Trophoblast cell (in vitro differentiated cells and primary cell): ENCODE data around the gene APBA3.
A peak's percentile ranks its signal among the peaks of the same experiment; 100 is the strongest.

ENCODE experiments used
- DNase-seq, 2 donors: peaks; one replicate each; pipeline ENCODE4 v3.0.0-alpha.2; 2016
- H2AFZ ChIP-seq: 2 replicates; pipeline ENCODE4 v1.6.1; 2013; ENCODE audit warnings: low read length, moderate library complexity, mild to moderate bottlenecking; ENCODE audit not compliant: insufficient read depth, poor library complexity
- H2AK5ac ChIP-seq: 2 replicates; pipeline ENCODE4 v1.6.1; 2013; ENCODE audit warnings: mild to moderate bottlenecking, low read length
- H2BK120ac ChIP-seq: 2 replicates; pipeline ENCODE4 v1.6.1; 2013; ENCODE audit warnings: low read length, mild to moderate bottlenecking, moderate library complexity; ENCODE audit not compliant: insufficient read depth, poor library complexity
- H2BK12ac ChIP-seq: 2 replicates; pipeline ENCODE4 v1.6.1; 2013; ENCODE audit warnings: mild to moderate bottlenecking, low read length, moderate library complexity
- H2BK5ac ChIP-seq: 2 replicates; pipeline ENCODE4 v1.6.1; 2013; ENCODE audit warnings: low read length, low read depth, moderate library complexity, mild to moderate bottlenecking; ENCODE audit not compliant: poor library complexity
- H3K14ac ChIP-seq: 2 replicates; pipeline ENCODE4 v1.6.1; 2013; ENCODE audit warnings: mild to moderate bottlenecking, low read length
- H3K18ac ChIP-seq: 2 replicates; pipeline ENCODE4 v1.6.1; 2013; ENCODE audit warnings: mild to moderate bottlenecking, low read length
- H3K23ac ChIP-seq: 2 replicates; pipeline ENCODE4 v1.6.1; 2013; ENCODE audit warnings: low read length
- H3K27ac ChIP-seq: 2 replicates; pipeline ENCODE4 v1.5.1; 2013; ENCODE audit warnings: low read depth, mild to moderate bottlenecking, inconsistent platforms, low read length, moderate library complexity
- H3K27me3 ChIP-seq: 2 replicates; pipeline ENCODE4 v1.6.1; 2013; ENCODE audit warnings: inconsistent platforms, mild to moderate bottlenecking, low read length, moderate library complexity; ENCODE audit not compliant: insufficient read depth
- H3K36me3 ChIP-seq, 2 experiments: 1 replicate in 1 of 2; 2 replicates in 1 of 2; pipeline ENCODE4 v1.6.1; 2013; ENCODE audit warnings: low read length in 2 of 2, mild to moderate bottlenecking in 2 of 2, moderate library complexity in 1 of 2; ENCODE audit not compliant: insufficient read depth in 2 of 2, control insufficient read depth in 1 of 2
- H3K4ac ChIP-seq: 2 replicates; pipeline ENCODE4 v1.6.1; 2013; ENCODE audit warnings: low read depth, mild to moderate bottlenecking, low read length, moderate library complexity
- H3K4me1 ChIP-seq, 2 experiments: 1 replicate in 1 of 2; 2 replicates in 1 of 2; pipeline ENCODE4 v1.6.1; 2013; ENCODE audit warnings: low read length in 2 of 2, mild to moderate bottlenecking in 2 of 2, moderate library complexity in 1 of 2; ENCODE audit not compliant: insufficient read depth in 2 of 2, control insufficient read depth in 1 of 2
- H3K4me2 ChIP-seq: 2 replicates; pipeline ENCODE4 v1.6.1; 2013; ENCODE audit warnings: inconsistent platforms, mild to moderate bottlenecking, low read length, moderate library complexity
- H3K4me3 ChIP-seq: 2 replicates; pipeline ENCODE4 v1.5.1; 2013; ENCODE audit warnings: mild to moderate bottlenecking, low read depth, low read length, inconsistent platforms
- H3K79me1 ChIP-seq: one replicate; pipeline ENCODE4 v1.6.1; 2013; ENCODE audit warnings: low read length
- H3K79me2 ChIP-seq: 2 replicates; pipeline ENCODE4 v1.6.1; 2013; ENCODE audit warnings: low read length, mild to moderate bottlenecking; ENCODE audit not compliant: control insufficient read depth, insufficient read depth, poor library complexity
- H3K9ac ChIP-seq: 2 replicates; pipeline ENCODE4 v1.6.1; 2013; ENCODE audit warnings: mild to moderate bottlenecking, low read length
- H3K9me3 ChIP-seq: 2 replicates; pipeline ENCODE4 v1.6.1; 2013; ENCODE audit warnings: low read depth, mild to moderate bottlenecking, control low read depth, inconsistent platforms, low read length; ENCODE audit not compliant: insufficient read depth
- H4K12ac ChIP-seq: 2 replicates; pipeline ENCODE4 v1.6.1; 2013; ENCODE audit warnings: low read depth, mild to moderate bottlenecking, low read length, moderate library complexity
- H4K8ac ChIP-seq: 2 replicates; pipeline ENCODE4 v1.6.1; 2013; ENCODE audit warnings: low read depth, mild to moderate bottlenecking, low read length, moderate library complexity
- H4K91ac ChIP-seq: one replicate; pipeline ENCODE4 v1.6.1; 2013; ENCODE audit warnings: low read depth, mild to moderate bottlenecking, low read length, moderate library complexity
- WGBS: extraction: QIAGEN DNeasy Blood & Tissue Kit; methylation state at CpG from one replicate; pipeline ENCODE4 v1.1.7; 2013; ENCODE audit warnings: missing lambda C conversion rate; ENCODE audit not compliant: insufficient read length, insufficient coverage; ENCODE audit errors: extremely low coverage; 5-methylcytosine and 5-hydroxymethylcytosine counted together

APBA3 gene

GRCh38 chr19:3800996-3801395, 39.5 kb upstream of the APBA3 start:
- Histone ChIP-seq H2AK5ac (no peak overlapping the region), H2AFZ (no peak overlapping the region), H3K9me3 (no peaks in the 10 kb centered on the region), H3K4me1 (no peaks in the 10 kb centered on the region), H3K4me3 (peak overlapping the region; percentile 20), H2BK120ac (no peak overlapping the region), H3K14ac (no peak overlapping the region), H2BK5ac (no peak overlapping the region), H3K4ac (no peak overlapping the region), H3K4me2 (no peak overlapping the region), H3K79me1 (no peaks in the 10 kb centered on the region), H4K8ac (no peak overlapping the region), H2BK12ac (no peak overlapping the region), H3K18ac (no peak overlapping the region), H3K23ac (no peak overlapping the region), H3K9ac (no peak overlapping the region), H4K12ac (no peak overlapping the region), H3K36me3 (no peaks in the 10 kb centered on the region), H3K79me2 (no peaks in the 10 kb centered on the region), H4K91ac (no peak overlapping the region), H3K27ac (no peak overlapping the region), H3K27me3 (peaks cover 12% of the 10 kb centered on the region)
- no CpG with 5 or more reads among the region's 21 CpGs for WGBS
- no peak for DNase-seq

GRCh38 chr19:3798137-3798536, 36.6 kb upstream of the APBA3 start:
- WGBS: no CpG with 5 or more reads among the region's 6 CpGs
- no peak overlapping the region for H4K8ac ChIP-seq
- H2BK5ac ChIP-seq: no peak overlapping the region

GRCh38 chr19:3796358-3796757, 34.9 kb upstream of the APBA3 start:
- no CpG with 5 or more reads among the region's 2 CpGs for WGBS
- Histone ChIP-seq H3K36me3 (no peaks in the 10 kb centered on the region), H2AFZ (no peak overlapping the region), H3K4me3 (no peak overlapping the region), H3K4ac (no peak overlapping the region), H3K9ac (no peak overlapping the region), H3K79me2 (no peaks in the 10 kb centered on the region), H4K91ac (no peak overlapping the region), H2BK5ac (no peak overlapping the region), H3K18ac (no peak overlapping the region), H3K4me2 (no peak overlapping the region), H2BK12ac (no peak overlapping the region), H2BK120ac (no peak overlapping the region), H4K12ac (no peak overlapping the region), H3K27me3 (peaks cover 5% of the 10 kb centered on the region), H4K8ac (no peak overlapping the region), H3K14ac (no peak overlapping the region), H3K23ac (no peak overlapping the region), H2AK5ac (no peak overlapping the region), H3K27ac (no peak overlapping the region), H3K4me1 (no peaks in the 10 kb centered on the region), H3K9me3 (peaks cover 2% of the 10 kb centered on the region), H3K79me1 (no peaks in the 10 kb centered on the region)
- DNase-seq: no peak

More at GRCh38 chr19:3798137-3798536, 36.6 kb upstream of the APBA3 start:
- Histone ChIP-seq H3K9me3 (peaks cover 2% of the 10 kb centered on the region), H3K4me1 (no peaks in the 10 kb centered on the region), H2BK12ac (no peak overlapping the region), H3K23ac (no peak overlapping the region), H3K18ac (no peak overlapping the region), H4K12ac (no peak overlapping the region), H3K27me3 (peaks cover 12% of the 10 kb centered on the region), H3K36me3 (no peaks in the 10 kb centered on the region), H2AK5ac (no peak overlapping the region), H2AFZ (no peak overlapping the region), H3K14ac (no peak overlapping the region), H3K9ac (no peak overlapping the region), H3K79me2 (no peaks in the 10 kb centered on the region), H3K27ac (no peak overlapping the region), H3K4ac (no peak overlapping the region), H3K79me1 (no peaks in the 10 kb centered on the region), H3K4me2 (no peak overlapping the region), H3K4me3 (no peak overlapping the region), H2BK120ac (no peak overlapping the region), H4K91ac (no peak overlapping the region)
- DNase-seq: no peak

GRCh38 chr19:3793799-3794198, 32.3 kb upstream of the APBA3 start:
- no CpG with 5 or more reads among the region's 3 CpGs for WGBS
- H3K36me3 ChIP-seq: no peaks in the 10 kb centered on the region
- no peaks in the 10 kb centered on the region for H3K79me1 ChIP-seq

More at GRCh38 chr19:3793799-3794198, 32.3 kb upstream of the APBA3 start:
- H2AK5ac ChIP-seq: no peak overlapping the region
- no peak overlapping the region for H3K9ac ChIP-seq
- no peak overlapping the region for H3K23ac ChIP-seq
- H3K4ac ChIP-seq: no peak overlapping the region
- H3K14ac ChIP-seq: no peak overlapping the region
- H2BK12ac ChIP-seq: no peak overlapping the region
- no peaks in the 10 kb centered on the region for H3K79me2 ChIP-seq
- peaks cover 2% of the 10 kb centered on the region for H3K27me3 ChIP-seq
- no peak overlapping the region for H3K4me3 ChIP-seq
- H2AFZ ChIP-seq: no peak overlapping the region
- no peak overlapping the region for H3K27ac ChIP-seq
- H4K12ac ChIP-seq: no peak overlapping the region
- no peak overlapping the region for H4K91ac ChIP-seq
- no peak overlapping the region for H3K4me2 ChIP-seq
- no peak overlapping the region for H3K18ac ChIP-seq
- no peaks in the 10 kb centered on the region for H3K4me1 ChIP-seq
- H3K9me3 ChIP-seq: peaks cover 3% of the 10 kb centered on the region
- no peak overlapping the region for H2BK5ac ChIP-seq
- no peak overlapping the region for H4K8ac ChIP-seq
- no peak overlapping the region for H2BK120ac ChIP-seq
- DNase-seq: no peak
